ENCODE measurements around the gene ITM2B.
A peak's percentile ranks its signal among the peaks of the same experiment; 100 is the strongest.

The ITM2B gene

GRCh38 chr13:48297131-48297786 lies 64.3 kb downstream of the ITM2B start:
- Histone ChIP-seq H3K9ac (no peak overlapping the region), H3K4me3 (IDR thresholded peaks at IDR 0.05; ENCODE audit: insufficient read depth, low read depth, low read length) (no peak overlapping the region), H3K4me2 (no peak overlapping the region), H3K79me2 (ENCODE audit: insufficient read depth, low read depth) (no peaks in the 10 kb centered on the region), H3K36me3 (ENCODE audit: insufficient read depth) (no peaks in the 10 kb centered on the region), H3K27me3 (ENCODE audit: insufficient read depth, low read depth) (no peaks in the 10 kb centered on the region), H4K20me1 (ENCODE audit: insufficient read depth) (no peaks in the 10 kb centered on the region), H3K27ac (no peak overlapping the region), H3K4me1 (ENCODE audit: low read depth, poor library complexity, severe bottlenecking) (no peaks in the 10 kb centered on the region), H2AFZ (ENCODE audit: low read depth) (no peak overlapping the region)
- TF ChIP-seq CTCF (conservative IDR thresholded peaks at IDR 0.05; ENCODE audit: low read depth, low read length), result no peak

- H3K79me2 ChIP-seq (ENCODE audit: insufficient read depth, low read depth), result peaks cover under 1% of the 10 kb centered on the region; the same call in 1 of the 2 replicates
- H4K20me1 ChIP-seq (ENCODE audit: insufficient read depth), result no peaks in the 10 kb centered on the region
- no peak overlapping the region for H3K4me3 ChIP-seq (IDR thresholded peaks at IDR 0.05; ENCODE audit: insufficient read depth, low read depth, low read length)
- H3K4me2 ChIP-seq, result no peak overlapping the region
- no peak for TF ChIP-seq CTCF (conservative IDR thresholded peaks at IDR 0.05; ENCODE audit: low read depth, low read length)
- no peak overlapping the region for H3K27ac ChIP-seq
- H2AFZ ChIP-seq (ENCODE audit: low read depth), result no peak overlapping the region
- H3K4me1 ChIP-seq (ENCODE audit: low read depth, poor library complexity, severe bottlenecking), result no peaks in the 10 kb centered on the region
- no peaks in the 10 kb centered on the region for H3K27me3 ChIP-seq (ENCODE audit: insufficient read depth, low read depth)
- no peak overlapping the region for H3K9ac ChIP-seq
- H3K36me3 ChIP-seq (ENCODE audit: insufficient read depth), result no peaks in the 10 kb centered on the region
Measured at GRCh38 chr13:48299591-48299990, 66.6 kb downstream of the ITM2B start.

GRCh38 chr13:48302871-48303358 lies 69.9 kb downstream of the ITM2B start:
- Histone ChIP-seq H3K4me2 (peak overlapping the region; percentile 68), H3K4me3 (IDR thresholded peaks at IDR 0.05; ENCODE audit: insufficient read depth, low read depth, low read length) (no peak overlapping the region), H3K36me3 (ENCODE audit: insufficient read depth) (no peaks in the 10 kb centered on the region), H3K4me1 (ENCODE audit: low read depth, poor library complexity, severe bottlenecking) (peaks cover 4% of the 10 kb centered on the region), H3K27ac (peak overlapping the region; percentile 73), H3K9ac (peak overlapping the region; percentile 89), H2AFZ (ENCODE audit: low read depth) (peak overlapping the region; percentile 83), H3K79me2 (ENCODE audit: insufficient read depth, low read depth) (peaks cover 9% of the 10 kb centered on the region; the same call in 1 of the 2 replicates), H3K27me3 (ENCODE audit: insufficient read depth, low read depth) (no peaks in the 10 kb centered on the region), H4K20me1 (ENCODE audit: insufficient read depth) (no peaks in the 10 kb centered on the region)
- no peak for TF ChIP-seq CTCF (conservative IDR thresholded peaks at IDR 0.05; ENCODE audit: low read depth, low read length)

GRCh38 chr13:48303359-48304142 lies 70.5 kb downstream of the ITM2B start, which contains the start of gene RB1:
TSS of gene RB1 (plus strand) at chr13:48303751. CDS start at chr13:48303913, 162 bp downstream.
- no peak within 1 kb of the TSS for H3K4me3 ChIP-seq (IDR thresholded peaks at IDR 0.05; ENCODE audit: insufficient read depth, low read depth, low read length)
- no peaks in the 10 kb centered on the region for H3K36me3 ChIP-seq (ENCODE audit: insufficient read depth)
- peak within 1 kb of the TSS; percentile 83 for H2AFZ ChIP-seq (ENCODE audit: low read depth)
- H3K9ac ChIP-seq, result peak within 1 kb of the TSS; percentile 89
- peaks cover 4% of the 10 kb centered on the region for H3K4me1 ChIP-seq (ENCODE audit: low read depth, poor library complexity, severe bottlenecking)
- H3K4me2 ChIP-seq, result peak within 1 kb of the TSS; percentile 68
- H4K20me1 ChIP-seq (ENCODE audit: insufficient read depth), result no peaks in the 10 kb centered on the region
- peak within 1 kb of the TSS; percentile 73 for H3K27ac ChIP-seq
- no peak for TF ChIP-seq CTCF (conservative IDR thresholded peaks at IDR 0.05; ENCODE audit: low read depth, low read length)
- no peaks in the 10 kb centered on the region for H3K27me3 ChIP-seq (ENCODE audit: insufficient read depth, low read depth)
- peaks cover 9% of the 10 kb centered on the region; the same call in 1 of the 2 replicates for H3K79me2 ChIP-seq (ENCODE audit: insufficient read depth, low read depth)
